Sigmoid colon (tissue), 4 donors: ENCODE results near the gene CDKAL1.

Experiments
- CTCF ChIP-seq, 4 experiments: fragments of 450-650 bp in 3 of 4; fragments of 200-600 bp in 1 of 4; IDR thresholded peaks; one replicate each; pipeline ENCODE4 v1.5.1; 2016 to 2019; ENCODE audit warnings: antibody characterized with exemption in 4 of 4, mild to moderate bottlenecking in 3 of 4, moderate library complexity in 2 of 4
- EP300 ChIP-seq, 4 donors: sonication (generic); formaldehyde crosslinking; IDR thresholded peaks; one replicate each; pipeline ENCODE4 v1.6.1; 2017; ENCODE audit warnings: antibody characterized with exemption in 4 of 4
- POLR2A ChIP-seq, 2 donors: fragments of 450-650 bp; IDR thresholded peaks; one replicate each; pipeline ENCODE4 v1.6.1; 2016; ENCODE audit warnings: antibody characterized with exemption in 2 of 2, mild to moderate bottlenecking in 2 of 2, moderate library complexity in 2 of 2

- no peak for TF ChIP-seq CTCF (IDR thresholded peaks at IDR 0.05)
- TF ChIP-seq EP300 (IDR thresholded peaks at IDR 0.05): no peak
- no peak for TF ChIP-seq POLR2A (IDR thresholded peaks at IDR 0.05)
Observed at GRCh38 chr6:20817806-20818320, 283.6 kb downstream of the CDKAL1 start.
